K562 (cell line): ENCODE results near the gene ATL2. TPM values are rescaled to one million over a fixed set of nuclear protein-coding genes. Genes with fewer than 3 reads are reported as not detected.

Source experiments
- CREB1 ChIP-seq, 2 experiments: sonication (generic) in 1 of 2; formaldehyde crosslinking in 1 of 2; IDR thresholded peaks; 2 replicates each; pipeline versions ENCODE4 v1.6.1 to v1.8.0; 2012 to 2022; ENCODE audit warnings: inconsistent platforms in 1 of 2, mild to moderate bottlenecking in 1 of 2, missing genetic modification reagents in 1 of 2, moderate library complexity in 1 of 2
- GABPB2 ChIP-seq: fragments of 250-450 bp; sonication (Bioruptor Pico); conservative IDR thresholded peaks from 2 replicates; pipeline ENCODE4 v1.5.1; 2021; ENCODE audit warnings: mild to moderate bottlenecking
- KLF10 ChIP-seq: fragments of 250-450 bp; sonication (Bioruptor Pico); IDR thresholded peaks from 2 replicates; pipeline ENCODE4 v1.6.1; 2021; ENCODE audit warnings: matching md5 sums
- POLR2G ChIP-seq: fragments of 200-400 bp; formaldehyde crosslinking; IDR thresholded peaks from 2 replicates; pipeline ENCODE4 v1.6.1; 2017; ENCODE audit warnings: low read depth, mild to moderate bottlenecking, antibody characterized with exemption, low read length, moderate library complexity
- RERE ChIP-seq: sonication (generic); formaldehyde crosslinking; IDR thresholded peaks from 2 replicates; pipeline ENCODE4 v1.8.0; 2023; ENCODE audit warnings: missing genetic modification reagents, mild to moderate bottlenecking, borderline replicate concordance
- RFX1 ChIP-seq: fragments of 450-650 bp; IDR thresholded peaks from 2 replicates; pipeline ENCODE4 v1.6.1; 2016; ENCODE audit warnings: mild to moderate bottlenecking, moderate library complexity
- RFX7 ChIP-seq: fragments of 250-450 bp; sonication (Bioruptor Pico); IDR thresholded peaks from 2 replicates; pipeline ENCODE4 v1.5.1; 2021; ENCODE audit warnings: mild to moderate bottlenecking
- SAFB ChIP-seq: fragments of 200-400 bp; formaldehyde crosslinking; IDR thresholded peaks from 2 replicates; pipeline ENCODE4 v1.6.1; 2017; ENCODE audit warnings: low read depth, low read length, borderline replicate concordance
- TAF7 ChIP-seq: fragments of 450-650 bp; IDR thresholded peaks from 2 replicates; pipeline ENCODE4 v1.6.1; 2016; ENCODE audit warnings: missing genetic modification characterization, missing compliant biosample characterization
- TCF7 ChIP-seq: sonication (generic); IDR thresholded peaks from 2 replicates; pipeline ENCODE4 v1.6.1; 2016; ENCODE audit warnings: antibody characterized with exemption, borderline replicate concordance
- USF2 ChIP-seq: sonication (generic); formaldehyde crosslinking; IDR thresholded peaks from 2 replicates; pipeline ENCODE4 v1.5.0; 2020; ENCODE audit warnings: missing genetic modification reagents
- ZBTB34 ChIP-seq: fragments of 250-450 bp; sonication (Bioruptor Pico); IDR thresholded peaks from 2 replicates; pipeline ENCODE4 v1.8.0; 2021; ENCODE audit warnings: mild to moderate bottlenecking, moderate library complexity
- ZNF165 ChIP-seq: fragments of 250-450 bp; sonication (Bioruptor Pico); IDR thresholded peaks from 2 replicates; pipeline ENCODE4 v1.4.0; 2020; ENCODE audit warnings: borderline replicate concordance
- ZNF395 ChIP-seq: fragments of 200-800 bp; sonication (Bioruptor generic); IDR thresholded peaks from 2 replicates; pipeline ENCODE4 v1.6.1; 2017; ENCODE audit warnings: missing genetic modification characterization, missing compliant biosample characterization
- ZNF512 ChIP-seq: IDR thresholded peaks from 2 replicates; pipeline ENCODE4 v1.6.1; 2016; ENCODE audit warnings: missing genetic modification characterization, missing compliant biosample characterization
- ZNF699 ChIP-seq: fragments of 250-450 bp; sonication (Bioruptor Pico); IDR thresholded peaks from 2 replicates; pipeline ENCODE4 v1.8.0; 2021; ENCODE audit warnings: mild to moderate bottlenecking, moderate library complexity; ENCODE audit not compliant: insufficient replicate concordance
- polyA plus RNA-seq, 8 experiments: library from polyadenylated mRNA; depleted of rRNA in 4 of 8; stranded (reverse) in 5 of 8; unstranded in 3 of 8; fragments of >200 nt; fragmentation: Nextera tagmentation in 2 of 8; fragmentation: Illumina TruSeq in 1 of 8; extraction: Ambion mirVana in 2 of 8; extraction: Trizol in 1 of 8; gene quantifications; 2 replicates each; pipeline versions ENCODE4 v1.2.1 to v1.2.3, GENCODE V29; 2011 to 2014; ENCODE audit warnings: inconsistent platforms in 1 of 8, missing spikeins in 1 of 8
- total RNA-seq, 7 experiments: library from RNA; depleted of rRNA in 6 of 7; stranded (reverse); fragments of >200 nt in 6 of 7; fragmentation: Illumina TruSeq in 2 of 7; extraction: Trizol in 2 of 7; gene quantifications; 2 replicates each; pipeline versions ENCODE4 v1.2.1 to v1.2.3, GENCODE V29; 2011 to 2021; ENCODE audit warnings: low replicate concordance in 1 of 7

ATL2 gene
- total and polyA plus RNA-seq, 9 of the 15 experiments (the other 6 are each of a cell fraction or from before 2014, with no cell fraction given) = 12.0 to 80.8 (median 70.2) TPM

- peak; percentile 76; the same call in 1 of the 2 replicates for TF ChIP-seq ZNF165
- peak; percentile 88 for TF ChIP-seq ZNF512
- no peak for TF ChIP-seq KLF10 (CRISPR knock-in tag)
- TF ChIP-seq TAF7 (tag) = peak; percentile 76
- TF ChIP-seq RFX7 (CRISPR knock-in tag) = no peak
- TF ChIP-seq USF2 (CRISPR knock-in tag) = peak; percentile 26; the same call in 1 of the 2 replicates
- no peak for TF ChIP-seq SAFB
- TF ChIP-seq ZBTB34 (CRISPR knock-in tag) = 0 out of 2 replicates have a peak, but pooled peaks have one; percentile 12
- TF ChIP-seq CREB1 (IDR thresholded peaks at IDR 0.05) = peak; percentile 93
- TF ChIP-seq CREB1 (CRISPR knock-in tag; IDR thresholded peaks at IDR 0.05) = peak; percentile 92
- TF ChIP-seq RFX1 = no peak
- TF ChIP-seq POLR2G = peak; percentile 95
- no peak for TF ChIP-seq GABPB2 (CRISPR knock-in tag)
- no peak for TF ChIP-seq RERE
- TF ChIP-seq ZNF699 = no peak
- TF ChIP-seq ZNF395 (CRISPR knock-in tag) = peak; percentile 70; the same call in 1 of the 2 replicates
- TF ChIP-seq TCF7 = no peak
These were observed at the start of gene ATL2 (continued) for GRCh38 chr2:38377050-38377828.
